Ammon's horn (tissue), 1 donor: Measurements from ENCODE around the gene FOXD2.
"Not testable (repeated sequence)": the region's sequence is repeated elsewhere in the genome, so short reads cannot be mapped to it uniquely, and the experiment has no call there.

Experiments
- DNase-seq: peaks from one replicate; pipeline ENCODE4 v3.0.0-alpha.2; 2016; ENCODE audit warnings: low spot score

Gene FOXD2

DNA sequence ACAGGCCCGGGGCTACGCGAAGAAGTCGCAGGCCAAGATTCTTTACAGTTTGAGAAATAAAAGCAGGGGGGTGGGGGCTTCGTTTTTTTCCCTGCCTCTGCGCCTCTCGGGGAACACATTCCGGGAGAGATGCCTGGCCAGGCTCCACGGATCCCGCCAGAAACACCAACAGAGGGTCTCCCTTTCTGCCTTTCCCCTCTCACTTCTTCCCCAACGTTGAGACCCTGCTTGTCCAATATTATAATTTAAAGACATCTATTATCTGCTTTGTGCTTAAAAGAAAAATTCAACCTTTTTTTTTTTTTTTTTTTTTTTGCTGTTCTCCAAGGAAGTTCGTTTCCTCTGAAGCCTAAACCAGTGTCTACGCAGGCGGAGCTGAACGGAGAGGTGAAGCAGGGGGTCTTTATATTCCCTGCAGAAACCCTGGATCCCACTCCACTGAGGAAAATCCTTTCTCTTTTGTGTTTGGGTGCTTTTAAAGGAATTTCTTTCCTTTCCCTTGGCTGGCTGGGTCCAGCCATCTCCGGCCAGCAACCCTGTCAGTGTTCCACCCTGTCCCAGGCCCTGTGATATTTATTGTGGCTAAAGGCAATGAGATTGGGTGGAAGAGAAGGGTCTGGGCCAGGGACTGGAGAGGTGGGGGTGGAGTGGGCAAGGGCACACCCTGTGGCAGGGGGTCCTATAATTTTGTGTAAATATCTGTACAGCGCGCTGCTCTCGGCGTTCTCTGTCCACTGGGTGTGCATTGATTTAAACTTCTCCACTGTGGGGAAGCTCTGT, 2.2 kb downstream of the FOXD2 start:
- DNase-seq: no peak

DNA sequence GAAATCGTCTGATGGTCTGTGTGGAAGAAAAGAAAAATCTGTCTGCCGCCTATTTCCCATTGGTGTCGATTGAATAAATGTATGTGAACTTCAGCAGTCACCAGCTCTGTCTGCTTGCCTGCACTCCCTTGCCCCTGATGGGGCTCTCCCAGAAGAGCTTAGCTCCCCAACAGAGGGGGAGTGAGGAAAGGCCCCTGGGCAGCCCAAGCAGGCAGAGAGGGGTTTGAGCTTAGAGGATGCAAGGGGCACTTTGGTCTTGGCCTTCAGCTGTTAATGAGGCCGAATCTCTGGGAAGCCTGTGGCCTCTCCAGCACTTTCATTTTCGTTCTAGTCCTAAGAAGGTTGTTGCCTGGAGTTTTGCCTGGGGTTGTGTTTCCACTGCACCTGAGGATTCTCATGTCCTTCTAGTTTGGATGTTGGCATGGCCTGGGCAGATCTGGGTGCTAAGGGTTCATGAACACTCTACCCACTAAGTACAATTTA, 2.8 kb downstream of the FOXD2 start:
- no peak for DNase-seq

DNA sequence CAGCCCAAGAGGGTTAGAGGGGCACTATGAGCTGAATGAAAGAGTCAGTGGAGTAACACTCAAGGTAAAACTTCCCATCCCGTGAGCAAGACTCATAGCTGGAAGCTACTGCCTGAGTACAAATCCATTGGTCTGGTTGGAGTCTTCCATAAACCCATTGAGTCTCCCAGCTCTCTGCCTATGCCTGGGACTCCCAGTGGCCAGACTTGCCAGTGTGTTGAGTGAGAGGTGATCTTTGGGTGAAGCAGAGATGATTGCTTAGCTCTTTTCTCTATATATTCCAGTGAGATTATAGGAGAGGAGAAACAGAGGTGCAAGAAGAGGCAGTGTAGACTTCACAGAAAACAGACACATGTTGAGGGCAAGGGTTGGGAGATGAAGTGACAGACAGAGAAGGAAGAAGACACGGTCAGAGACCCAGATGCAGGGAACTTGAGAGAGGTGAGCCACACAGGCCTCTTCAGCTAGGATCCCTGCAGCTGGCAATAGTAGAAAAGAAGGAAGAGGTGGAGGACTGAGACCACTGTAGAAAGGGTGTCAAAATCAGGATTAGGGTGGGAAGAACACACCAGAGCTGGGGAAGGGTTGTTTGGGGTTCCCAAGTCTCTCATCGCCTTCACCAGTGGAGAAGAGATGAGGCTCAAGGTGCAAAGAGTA, 3.7 kb downstream of the FOXD2 start:
- DNase-seq: no peak

DNA sequence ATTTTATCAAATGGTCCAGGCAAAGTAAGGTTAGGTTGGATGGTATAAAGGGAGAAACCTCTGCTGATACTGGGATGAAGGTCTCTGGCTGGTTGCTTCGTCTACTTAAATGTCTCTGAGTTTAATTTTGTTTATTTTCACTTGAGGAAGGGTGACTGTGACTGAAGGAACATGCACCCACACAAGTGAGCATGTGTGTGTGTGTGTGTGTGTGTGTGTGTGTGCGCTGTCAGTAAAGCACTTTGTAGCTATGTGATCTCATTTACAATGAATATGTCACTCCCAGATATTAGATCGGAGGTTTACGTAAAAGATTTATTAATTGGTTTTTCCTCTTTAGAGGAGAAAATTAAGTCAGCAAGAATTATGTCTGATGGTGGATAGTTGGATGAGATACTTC, 4.4 kb downstream of the FOXD2 start:
- DNase-seq: no peak

DNA sequence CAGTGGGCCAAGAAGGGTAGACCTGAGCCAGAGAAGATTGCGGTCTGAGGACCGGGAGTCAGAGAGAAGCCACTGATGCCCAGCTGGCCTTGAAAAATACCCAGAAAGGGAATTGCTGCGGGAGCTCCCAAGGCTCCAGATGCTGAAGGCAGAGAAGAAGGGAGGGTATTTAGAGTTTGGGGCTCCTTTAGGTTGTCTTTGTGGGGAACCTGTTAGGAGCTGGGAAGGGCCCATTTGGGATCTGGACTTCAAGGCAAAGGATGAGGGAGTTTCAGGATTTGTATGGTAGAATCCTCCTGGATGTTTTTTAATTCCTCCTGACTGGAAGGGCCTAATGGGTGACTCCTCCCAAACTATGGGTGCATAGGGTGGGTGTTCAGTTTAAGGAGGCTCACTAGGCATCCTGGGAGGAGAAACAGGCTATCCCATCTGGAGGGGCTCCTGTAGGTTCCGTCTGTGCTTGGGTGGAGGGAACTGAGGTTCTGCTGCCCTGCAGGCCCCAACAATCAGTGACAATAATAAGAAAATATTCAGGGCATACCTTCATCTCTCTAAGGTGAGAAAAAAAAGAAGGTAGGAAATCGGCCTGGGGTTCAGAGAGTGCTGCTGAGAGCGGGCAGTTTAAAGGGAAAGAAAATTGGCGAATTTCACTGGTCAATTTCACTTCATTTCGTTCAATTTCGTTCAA, 5.1 kb downstream of the FOXD2 start:
- DNase-seq: no peak

DNA sequence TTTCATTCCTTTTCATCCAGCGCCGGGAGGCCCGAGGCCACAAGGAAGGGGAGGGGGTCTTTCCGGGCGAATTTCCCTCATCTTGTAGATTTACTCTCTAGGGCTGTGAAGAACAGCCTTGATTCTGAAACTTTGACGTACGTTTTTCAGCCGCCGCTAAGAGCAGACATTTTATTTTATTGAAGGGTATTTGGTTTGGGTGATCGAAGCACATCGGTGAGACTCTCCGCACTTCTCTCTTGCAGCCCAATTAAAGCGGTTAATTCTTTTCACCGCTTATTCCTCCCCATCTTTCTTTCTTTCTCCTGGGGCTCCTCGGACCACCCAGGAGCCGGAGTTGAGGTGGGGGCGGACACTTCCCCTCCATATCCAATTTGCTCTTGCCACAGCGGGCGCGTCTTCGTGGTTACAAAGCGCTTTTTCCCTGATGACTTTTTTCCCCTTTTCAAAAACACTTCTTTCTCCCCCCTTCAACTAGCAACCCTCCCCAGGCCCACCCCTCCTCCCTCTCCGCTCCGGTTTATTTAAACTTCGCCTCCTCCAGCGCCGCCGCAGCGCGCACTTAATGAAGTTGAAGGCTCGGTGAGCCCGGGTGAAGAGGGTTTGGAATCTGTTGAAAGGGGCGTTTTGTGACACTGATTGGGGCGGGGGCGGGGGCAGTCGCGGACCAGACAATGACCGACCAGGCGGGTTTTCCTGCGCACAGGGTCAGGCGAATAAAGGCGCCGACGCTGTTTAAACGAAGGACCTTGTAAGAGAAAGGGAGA, 5.9 kb downstream of the FOXD2 start:
- DNase-seq: no peak

DNA sequence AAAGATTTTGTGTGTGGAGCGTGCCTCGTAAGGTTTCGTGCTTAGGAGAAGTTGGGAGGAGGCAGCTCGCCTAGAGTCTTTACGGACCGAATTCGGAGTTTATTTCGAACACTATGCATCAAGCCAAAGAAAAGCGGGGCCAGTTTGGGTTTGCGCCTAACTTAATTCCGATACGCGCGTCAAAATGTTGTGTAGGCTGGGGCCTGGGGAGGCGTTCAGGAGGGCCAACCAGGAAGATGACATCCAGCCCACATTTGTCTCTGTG, 6.4 kb downstream of the FOXD2 start:
- no peak for DNase-seq

DNA sequence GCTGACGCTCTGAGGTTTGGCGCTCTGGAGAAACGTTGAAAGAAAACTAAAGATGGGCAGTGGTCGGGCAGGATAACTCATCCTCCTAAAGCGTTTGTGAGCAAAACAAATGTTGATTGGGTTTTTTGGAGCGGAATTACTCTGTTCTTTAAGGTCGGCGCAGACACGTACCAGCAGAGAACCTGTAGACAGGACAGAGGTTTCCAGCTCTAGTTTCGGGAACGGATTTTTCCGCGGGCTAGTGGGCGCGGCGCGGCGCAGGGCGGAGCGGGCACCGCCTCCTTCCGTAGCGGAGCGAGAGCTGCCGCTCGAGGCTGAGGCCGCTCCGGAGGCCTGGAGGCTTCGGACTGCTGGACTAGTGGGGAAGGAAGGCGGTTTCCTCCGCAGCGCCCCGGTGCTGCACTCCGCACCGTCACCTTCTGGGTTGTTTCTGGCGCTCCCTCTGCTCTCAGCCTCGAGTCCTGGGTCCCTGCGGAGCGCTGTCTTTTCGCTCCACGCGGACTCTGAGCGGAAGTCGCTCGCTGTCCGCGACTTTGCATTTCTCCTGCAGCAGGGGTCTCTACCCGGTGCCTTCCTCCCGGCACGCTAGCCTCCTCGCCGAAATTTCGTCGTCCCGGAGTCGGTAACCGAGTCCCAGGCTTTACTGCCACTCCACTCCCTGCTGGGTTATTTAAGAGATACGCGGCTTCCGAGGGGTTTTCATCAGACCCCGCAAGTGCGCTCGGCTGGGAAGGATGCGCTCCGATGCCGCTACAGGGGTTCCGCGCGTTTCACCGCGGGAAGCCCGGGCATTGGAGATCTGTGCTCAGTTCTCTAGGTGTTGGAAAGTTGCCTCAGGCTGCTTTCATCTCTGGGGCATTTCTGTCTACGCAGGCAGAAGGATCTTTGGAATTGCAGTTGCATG, 7.0 kb downstream of the FOXD2 start:
- DNase-seq: no peak

DNA sequence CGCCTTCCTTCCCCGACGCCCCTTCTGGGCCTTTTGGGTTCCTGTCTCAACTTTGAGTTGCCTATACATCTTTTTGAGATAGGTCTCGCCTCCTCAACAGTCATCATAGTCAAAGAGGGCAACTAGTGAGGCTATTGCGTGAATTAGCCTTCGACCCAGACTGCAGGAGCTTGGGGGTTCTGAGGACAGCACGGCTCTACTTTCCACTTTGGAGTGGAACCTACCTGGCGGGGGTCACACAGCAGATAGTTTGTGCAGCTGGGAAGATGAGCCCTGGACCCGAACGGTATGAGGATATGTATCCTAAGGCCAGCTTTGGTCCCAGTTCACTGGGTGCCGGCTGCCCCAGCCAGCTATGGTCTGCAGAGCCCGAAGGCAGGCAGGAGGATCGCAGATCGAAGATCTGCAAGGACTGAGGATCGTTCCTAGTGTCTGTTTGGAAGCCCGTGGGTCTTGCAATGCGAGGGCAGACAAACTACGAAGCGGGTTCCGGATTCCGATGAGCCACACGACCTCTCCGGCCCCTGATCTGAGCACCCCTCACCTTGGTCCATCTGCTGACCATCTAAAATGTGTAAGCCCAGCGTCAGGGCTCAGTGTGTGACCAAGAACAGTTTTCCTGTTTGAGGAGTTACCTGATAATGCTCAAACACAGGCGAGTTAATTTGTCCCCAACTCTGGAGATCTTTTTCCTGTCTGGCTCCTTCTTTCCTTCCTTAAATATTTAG, 8.1 kb downstream of the FOXD2 start:
- no peak for DNase-seq

DNA sequence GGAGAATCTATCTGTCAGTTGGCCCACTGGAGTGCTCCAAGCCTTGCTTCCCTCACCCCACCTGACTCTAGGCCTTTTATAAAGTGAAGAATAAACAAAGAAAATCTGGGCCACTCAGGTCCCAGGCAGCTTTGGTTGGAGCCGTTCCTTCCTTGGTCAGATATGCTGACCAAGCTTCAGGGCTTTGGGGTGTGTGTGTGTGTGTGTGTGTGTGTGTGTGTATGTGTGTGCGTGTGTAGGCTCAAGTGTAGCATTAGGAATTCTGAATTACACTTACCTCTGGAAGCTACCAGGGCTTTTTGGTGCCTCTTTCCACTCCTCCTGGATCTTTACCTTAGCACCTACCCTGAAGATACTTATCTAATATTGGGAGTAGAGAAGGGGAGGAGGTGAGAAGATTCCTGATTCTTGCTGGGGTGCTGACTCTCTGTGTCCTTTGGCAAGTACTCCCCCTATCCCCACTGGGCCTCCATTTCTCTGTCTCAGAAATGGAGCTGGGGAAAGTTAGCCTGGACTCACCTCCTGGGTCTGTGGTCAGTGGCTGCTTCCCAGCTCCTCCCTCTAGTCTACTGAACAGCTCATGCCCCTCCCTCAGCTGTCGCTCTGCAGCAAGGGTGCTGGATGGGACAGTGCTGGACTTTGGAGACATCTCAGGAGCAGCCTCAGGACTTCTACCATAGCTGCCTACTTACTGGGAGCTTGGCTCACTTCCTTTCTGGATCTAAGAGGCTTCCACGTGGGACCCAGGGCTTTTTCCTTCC, 10.8 kb downstream of the FOXD2 start:
- DNase-seq: no peak

DNA sequence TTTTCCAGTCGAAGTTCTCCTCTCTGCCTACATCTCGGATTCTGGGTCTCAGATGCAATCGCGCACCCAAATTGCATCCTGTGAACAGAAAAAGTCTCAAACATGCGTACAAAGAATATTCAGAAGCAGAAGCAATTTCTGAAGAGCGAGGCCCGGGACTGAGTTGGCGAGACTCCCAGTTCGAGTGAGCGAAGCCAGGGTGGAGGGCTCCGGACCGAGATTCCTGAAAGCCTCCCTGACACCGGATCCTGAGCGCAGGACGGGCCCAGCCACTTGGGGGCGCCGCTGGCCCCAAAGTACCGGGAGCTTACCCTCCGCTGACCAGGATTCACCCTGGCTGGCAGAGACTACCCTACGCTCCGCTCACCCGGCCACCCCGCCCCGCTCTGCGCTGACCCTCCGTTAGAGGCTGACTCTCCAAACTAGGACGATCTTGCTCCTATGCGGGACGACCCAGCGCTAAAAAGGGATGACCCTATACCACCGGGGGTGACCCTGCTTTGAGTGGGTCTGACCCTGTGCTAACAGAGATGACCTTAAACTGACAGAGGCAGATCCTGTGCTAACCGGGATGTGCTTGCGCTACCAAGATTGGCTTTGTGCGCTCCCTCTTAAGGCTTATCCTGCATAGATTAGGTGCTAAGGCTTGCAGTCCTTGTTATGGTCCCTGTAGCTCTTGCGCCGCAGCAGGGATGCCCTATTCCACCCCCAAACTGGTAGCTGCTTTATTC, 12.1 kb downstream of the FOXD2 start:
- DNase-seq: no peak

DNA sequence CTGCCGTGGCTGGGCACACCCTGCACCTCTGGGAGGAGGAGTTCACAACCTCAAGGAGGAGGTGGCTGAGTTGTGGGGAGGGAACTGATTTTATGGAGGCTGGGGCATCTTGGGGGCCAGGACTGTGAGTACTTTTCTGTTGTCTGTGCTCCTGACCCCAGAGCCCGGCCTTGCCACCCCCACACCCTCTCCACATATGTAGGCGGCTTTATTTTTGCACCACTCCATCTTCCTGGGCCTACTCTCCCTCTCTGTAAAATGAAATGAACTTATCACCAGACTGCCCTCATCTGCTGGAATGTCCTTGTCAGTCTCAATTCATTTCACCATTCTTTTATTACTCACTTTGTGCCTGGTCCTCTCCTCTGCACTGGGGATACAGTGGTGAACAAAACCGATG, 12.8 kb downstream of the FOXD2 start:
- DNase-seq: no peak

DNA sequence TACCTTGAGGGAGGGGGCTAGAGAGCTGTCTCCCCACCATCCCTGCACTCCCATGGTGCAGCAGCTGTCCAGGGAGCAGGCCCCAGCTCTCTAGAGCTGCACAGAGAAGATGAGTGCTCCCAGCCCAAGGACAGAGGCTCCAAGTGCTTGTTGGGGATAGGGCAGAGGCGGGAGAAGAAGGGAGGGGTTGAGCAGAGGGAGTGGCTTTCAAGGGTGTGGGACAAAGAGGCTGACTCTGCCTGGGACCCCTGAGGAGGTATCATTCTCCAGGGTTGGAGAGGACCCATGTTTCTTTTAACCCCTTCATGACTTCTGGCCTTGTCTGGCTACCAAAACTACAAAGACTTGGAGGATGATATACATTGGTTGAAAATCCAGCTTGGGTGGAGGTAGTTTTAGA, 14.6 kb downstream of the FOXD2 start:
- no peak for DNase-seq

DNA sequence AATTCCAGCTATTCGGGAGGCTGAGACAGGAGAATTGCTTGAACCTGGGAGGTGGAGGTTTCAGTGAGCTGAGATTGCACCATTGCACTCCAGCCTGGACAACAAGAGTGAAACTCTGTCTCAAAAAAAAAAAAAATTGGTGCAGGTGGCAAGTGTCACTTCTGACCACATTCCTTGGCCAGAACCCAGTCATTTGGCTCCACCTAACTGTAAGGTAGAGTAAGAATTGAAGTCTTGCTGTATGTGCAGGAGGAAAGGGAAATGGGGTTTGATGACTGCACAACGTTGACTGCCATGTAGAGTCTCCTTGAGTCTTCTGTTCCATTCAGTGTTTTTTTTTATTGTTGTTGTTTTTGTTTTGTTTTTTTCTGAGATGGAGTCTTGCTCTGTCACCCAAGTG, 16.1 kb downstream of the FOXD2 start:
- not testable (repeated sequence) for DNase-seq

DNA sequence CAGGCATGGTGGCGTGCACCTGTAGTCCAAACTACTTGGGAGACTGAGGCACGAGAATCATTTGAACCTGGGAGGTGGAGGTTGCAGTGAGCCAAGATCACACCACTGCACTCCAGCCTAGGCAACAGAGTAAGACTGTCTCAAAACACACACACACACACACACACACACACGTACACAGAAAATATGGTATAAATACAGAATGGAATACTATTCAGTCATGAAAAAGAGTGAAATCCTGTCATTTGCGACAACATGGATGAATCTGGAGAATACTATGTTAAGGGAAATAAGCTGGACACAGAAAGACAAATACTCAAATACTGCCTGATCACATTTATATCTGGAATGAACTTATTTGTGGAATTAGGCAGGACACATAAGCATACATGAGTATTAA, 18.4 kb downstream of the FOXD2 start:
- no peak for DNase-seq

DNA sequence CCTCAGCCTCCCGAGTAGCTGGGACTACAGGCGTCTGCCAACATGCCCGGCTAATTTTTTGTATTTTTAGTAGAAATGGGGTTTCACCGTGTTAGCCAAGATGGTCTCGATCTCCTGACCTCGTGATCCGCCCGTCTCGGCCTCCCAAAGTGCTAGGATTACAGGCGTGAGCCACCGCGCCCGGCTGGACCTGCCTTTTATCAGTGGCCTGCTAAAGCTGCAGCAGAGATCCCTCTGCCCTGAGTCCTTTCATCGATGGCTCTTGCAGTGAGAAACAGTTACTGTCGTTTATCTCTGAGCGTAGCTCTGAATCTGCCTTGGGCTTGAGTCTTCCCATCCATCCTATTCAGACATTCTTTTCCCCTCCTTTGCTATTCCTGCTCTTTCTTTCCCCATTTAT, 19.7 kb downstream of the FOXD2 start:
- DNase-seq: not testable (repeated sequence)

DNA sequence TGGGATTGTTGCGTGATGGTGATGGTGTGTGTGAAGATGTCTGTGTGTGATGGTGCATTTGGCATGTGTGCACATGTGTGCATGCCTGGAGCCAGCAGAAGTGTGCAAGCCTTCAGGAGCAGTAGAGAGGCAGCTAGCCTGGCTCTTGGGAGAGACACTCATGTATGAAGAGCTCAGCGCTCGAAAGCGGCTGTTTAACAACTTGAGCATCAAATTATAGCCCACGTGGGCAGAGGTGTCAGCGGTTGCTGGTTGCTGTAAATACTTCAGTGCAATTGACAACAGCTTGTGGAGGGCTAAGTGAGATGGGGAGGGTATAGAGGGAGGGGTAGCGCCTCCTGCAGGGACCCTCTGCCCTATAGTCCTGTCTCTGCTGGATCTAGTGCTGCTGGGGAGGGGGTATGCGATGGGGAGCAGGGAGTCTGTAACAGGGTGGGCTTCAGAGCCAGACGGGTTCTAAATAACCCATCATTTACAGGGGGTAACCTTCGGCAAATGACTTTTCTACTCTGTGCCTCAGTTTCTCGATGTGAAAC, 21.5 kb downstream of the FOXD2 start:
- DNase-seq: no peak

DNA sequence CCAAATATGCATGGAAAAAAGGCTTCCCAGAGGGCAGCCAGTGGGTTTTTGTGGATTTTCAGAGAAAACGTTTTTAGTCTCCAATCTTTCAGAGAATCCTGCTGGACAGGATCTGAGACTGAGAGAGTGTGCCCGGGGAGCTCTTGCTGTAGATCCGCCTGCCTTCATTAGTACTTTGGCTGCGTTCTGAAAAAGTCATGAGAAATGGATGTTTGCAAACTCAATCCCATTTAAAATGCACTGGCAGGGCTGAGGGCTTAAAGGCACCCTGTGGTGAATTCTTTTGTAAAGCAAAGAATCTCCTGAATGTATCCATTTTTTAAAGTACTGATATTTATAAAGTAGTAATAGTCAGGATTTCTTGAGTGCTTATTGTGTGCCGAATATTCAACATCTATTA, 22.2 kb downstream of the FOXD2 start:
- no peak for DNase-seq

DNA sequence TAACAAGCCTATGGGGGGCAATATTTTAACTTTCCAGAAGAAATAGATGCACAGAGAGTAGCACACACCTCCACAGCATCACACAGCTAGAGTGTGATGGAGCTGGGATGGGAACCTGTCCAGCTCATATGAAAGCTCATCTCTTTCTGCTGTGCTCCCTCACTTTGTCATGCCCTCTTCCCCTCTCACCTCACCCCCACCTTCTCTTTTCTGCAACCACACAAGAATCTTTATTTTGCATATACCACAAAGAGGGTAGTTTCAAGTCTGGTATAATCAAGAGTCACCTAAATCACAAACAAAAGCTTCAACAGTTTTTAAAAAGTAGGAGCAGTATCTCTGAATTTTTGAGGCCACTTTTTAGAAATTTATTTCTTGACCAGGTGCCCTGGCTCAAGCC, 22.6 kb downstream of the FOXD2 start:
- DNase-seq: no peak
